IMR-90 (cell line): ENCODE results near the gene MROH2A. TPM values are rescaled to one million over a fixed set of nuclear protein-coding genes. Genes with fewer than 3 reads are reported as not detected.

Experiments used
- ATAC-seq: fragments of 200-7000 bp; cut with Tn5 transposase; 2 replicates; pipeline ENCODE4 v1.9.1; 2020; ENCODE audit warnings: low read depth, mild to moderate bottlenecking, moderate library complexity
- BruUV-seq: library from RNA; stranded (reverse); fragments of 400-500 nt; replicated peaks from 2 replicates; lab custom pipeline; 2021; lab: Mats Ljungman, UMichigan
- CTCF ChIA-PET: fragments of 300-600 bp; formaldehyde crosslinking; extraction: SDS; loops from one replicate; lab custom pipeline; 2021; ENCODE audit warnings: antibody characterized with exemption; lab: Yijun Ruan, JAX
- POLR2A ChIA-PET: fragments of 300-600 bp; sonication (Branson Sonifier 250); formaldehyde crosslinking; loops from one replicate; lab custom pipeline; 2022; ENCODE audit warnings: antibody characterized with exemption; ENCODE audit not compliant: unreplicated experiment; lab: Charles Lee
- DNase-seq: peaks from one replicate; pipeline ENCODE4 v3.0.0; 2013
- H2AFZ ChIP-seq: replicated peaks from 2 replicates; pipeline ENCODE3; 2013; ENCODE audit warnings: low read length, mild to moderate bottlenecking; ENCODE audit not compliant: poor library complexity
- H2AK5ac ChIP-seq: 2 replicates; pipeline ENCODE4 v1.6.1; 2013; ENCODE audit warnings: low read depth, low read length, inconsistent platforms
- H2AK9ac ChIP-seq: replicated peaks from 2 replicates; pipeline ENCODE3; 2013; ENCODE audit warnings: mild to moderate bottlenecking, low read depth, low read length, moderate library complexity; ENCODE audit not compliant: poor library complexity
- H2BK120ac ChIP-seq: 2 replicates; pipeline ENCODE4 v1.6.1; 2013; ENCODE audit warnings: low read depth, low read length, inconsistent platforms
- H2BK15ac ChIP-seq: 3 replicates; pipeline ENCODE4 v1.6.1; 2013; ENCODE audit warnings: low read depth, low read length, inconsistent platforms
- H2BK20ac ChIP-seq: 2 replicates; pipeline ENCODE4 v1.6.1; 2013; ENCODE audit warnings: low read depth, mild to moderate bottlenecking, inconsistent platforms, low read length, moderate library complexity
- H2BK5ac ChIP-seq: 2 replicates; pipeline ENCODE4 v1.6.1; 2013; ENCODE audit warnings: mild to moderate bottlenecking, low read depth, low read length, inconsistent platforms; ENCODE audit not compliant: poor library complexity, severe bottlenecking
- H3K14ac ChIP-seq: replicated peaks from 2 replicates; pipeline ENCODE4 v1.6.1; 2013; ENCODE audit warnings: low read depth, low read length, inconsistent platforms
- H3K18ac ChIP-seq: 2 replicates; pipeline ENCODE4 v1.6.1; 2013; ENCODE audit warnings: low read depth, low read length, control low read depth
- H3K23ac ChIP-seq: 2 replicates; pipeline ENCODE4 v1.6.1; 2013; ENCODE audit warnings: low read depth, low read length, inconsistent platforms
- H3K27ac ChIP-seq: 2 replicates; pipeline ENCODE4 v1.5.1; 2013; ENCODE audit warnings: mild to moderate bottlenecking, control low read depth, low read length; ENCODE audit not compliant: insufficient read depth
- H3K27me3 ChIP-seq: 2 replicates; pipeline ENCODE4 v1.6.1; 2013; ENCODE audit warnings: low read length; ENCODE audit not compliant: control insufficient read depth, insufficient read depth
- H3K36me3 ChIP-seq: 2 replicates; pipeline ENCODE4 v1.6.1; 2013; ENCODE audit warnings: low read length, mixed read lengths; ENCODE audit not compliant: control insufficient read depth, insufficient read depth
- H3K4ac ChIP-seq: 2 replicates; pipeline ENCODE4 v1.6.1; 2013; ENCODE audit warnings: low read depth, low read length, inconsistent platforms
- H3K4me1 ChIP-seq: 2 replicates; pipeline ENCODE4 v1.6.1; 2013; ENCODE audit warnings: low read length, mixed read lengths; ENCODE audit not compliant: control insufficient read depth, insufficient read depth
- H3K4me2 ChIP-seq: 2 replicates; pipeline ENCODE4 v1.6.1; 2013; ENCODE audit warnings: low read depth, mild to moderate bottlenecking, control low read depth, low read length, moderate library complexity
- H3K4me3 ChIP-seq: 2 replicates; pipeline ENCODE4 v1.5.1; 2013; ENCODE audit warnings: low read depth, mild to moderate bottlenecking, control low read depth, low read length, moderate library complexity; ENCODE audit not compliant: insufficient read depth
- H3K56ac ChIP-seq: 2 replicates; pipeline ENCODE4 v1.6.1; 2013; ENCODE audit warnings: low read length, inconsistent platforms; ENCODE audit not compliant: insufficient read depth; ENCODE audit errors: extremely low read depth
- H3K79me1 ChIP-seq, 2 experiments: 2 replicates each; pipeline ENCODE4 v1.6.1; 2013; ENCODE audit warnings: low read length in 2 of 2, inconsistent platforms in 1 of 2, low read depth in 1 of 2
- H3K9ac ChIP-seq: 2 replicates; pipeline ENCODE4 v1.6.1; 2013; ENCODE audit warnings: low read depth, low read length, control low read depth
- H3K9me1 ChIP-seq: 2 replicates; pipeline ENCODE4 v1.6.1; 2013; ENCODE audit warnings: low read length, inconsistent platforms; ENCODE audit not compliant: insufficient read depth
- H3K9me3 ChIP-seq: 2 replicates; pipeline ENCODE4 v1.6.1; 2013; ENCODE audit warnings: low read length; ENCODE audit not compliant: control insufficient read depth, insufficient read depth
- H4K20me1 ChIP-seq: 2 replicates; pipeline ENCODE4 v1.6.1; 2013; ENCODE audit warnings: low read length, inconsistent platforms; ENCODE audit not compliant: insufficient read depth
- H4K5ac ChIP-seq: 2 replicates; pipeline ENCODE4 v1.6.1; 2013; ENCODE audit warnings: mild to moderate bottlenecking, low read depth, low read length, control low read depth
- H4K8ac ChIP-seq, 2 experiments: 2 replicates each; pipeline ENCODE4 v1.6.1; 2013; ENCODE audit warnings: low read depth in 2 of 2, low read length in 2 of 2, control low read depth in 1 of 2, inconsistent platforms in 1 of 2
- H4K91ac ChIP-seq: 2 replicates; pipeline ENCODE4 v1.6.1; 2013; ENCODE audit warnings: low read depth, low read length, inconsistent platforms; ENCODE audit not compliant: insufficient read depth
- USF2 ChIP-seq: fragments of 150-350 bp; IDR thresholded peaks from 2 replicates; pipeline ENCODE4 v1.6.1; 2017; ENCODE audit warnings: mild to moderate bottlenecking, antibody characterized with exemption, low read length, low read depth
- WGBS, 2 experiments: methylation state at CpG; one replicate each; pipeline versions ENCODE4 v1.1.5 to v1.1.7; 2013; ENCODE audit warnings: missing lambda C conversion rate in 2 of 2; ENCODE audit not compliant: insufficient read length in 1 of 2; ENCODE audit errors: extremely low coverage in 2 of 2; 5-methylcytosine and 5-hydroxymethylcytosine counted together
- dilution Hi-C: fragments of 300-500 bp; cut with HindIII; formaldehyde crosslinking; loops from one replicate; pipeline ENCODE4 v1.14.3; 2018; ENCODE audit warnings: low sequenced_read_pairs; ENCODE audit not compliant: unreplicated experiment
- in situ Hi-C: fragments of 300-500 bp; cut with MboI; formaldehyde crosslinking; loops from 3 replicates; pipeline ENCODE4 v1.14.3; 2019; ENCODE audit warnings: low sequenced_read_pairs, inconsistent platforms, mixed read lengths
- intact Hi-C: fragments of 100-400 bp; cut with micrococcal nuclease; formaldehyde crosslinking; loops from 2 replicates; pipeline ENCODE4 v1.10.0; 2022
- polyA plus RNA-seq, 3 experiments: library from polyadenylated mRNA; depleted of rRNA; stranded (reverse); fragments of >200 nt; gene quantifications; 2 replicates each; pipeline ENCODE4 v1.2.3, GENCODE V29; 2012; ENCODE audit warnings: low replicate concordance in 1 of 3
- total RNA-seq: library from RNA; depleted of rRNA; stranded (reverse); fragments of >200 nt; gene quantifications from 2 replicates; pipeline ENCODE4 v1.2.3, GENCODE V29; 2012

The MROH2A gene
- total and polyA plus RNA-seq, 2 of the 4 experiments (the other 2 are of a cell fraction): not detected

GRCh38 chr2:233813236-233814055 is 35.3 kb downstream of the MROH2A start:
- Histone ChIP-seq H3K9me1 (no peaks in the 10 kb centered on the region), H3K4ac (no peak overlapping the region), H3K18ac (no peak overlapping the region), H3K27me3 (peaks cover 15% of the 10 kb centered on the region), H4K5ac (no peak overlapping the region), H2BK5ac (no peak overlapping the region), H3K9me3 (no peaks in the 10 kb centered on the region), H3K9ac (no peak overlapping the region), H4K91ac (no peak overlapping the region), H3K4me1 (no peaks in the 10 kb centered on the region), H2BK15ac (no peak overlapping the region), H2AK5ac (no peak overlapping the region), H3K4me2 (no peak overlapping the region), H4K20me1 (no peaks in the 10 kb centered on the region), H3K36me3 (no peaks in the 10 kb centered on the region), H3K14ac (no peak overlapping the region), H2AFZ (no peak overlapping the region), H3K79me1 (no peaks in the 10 kb centered on the region), H3K23ac (no peak overlapping the region), H3K27ac (no peak overlapping the region), H3K56ac (no peak overlapping the region), H2BK120ac (no peak overlapping the region), H4K8ac (no peak overlapping the region), H2BK20ac (no peak overlapping the region), H3K4me3 (no peak overlapping the region), H2AK9ac (peak overlapping the region; percentile 49)
- POLR2A ChIA-PET: no interaction called here
- DNase-seq (no peak), ATAC-seq (no peak)
- no CpG with 5 or more reads among the region's 3 CpGs for WGBS, 2 experiments
- dilution Hi-C loops: no loop called here
- BruUV-seq: no TSS peak
- intact Hi-C loops: no loop called here
- in situ Hi-C loops: no loop called here
- CTCF ChIA-PET: no interaction called here
- TF ChIP-seq USF2: no peak
